NCI-H345 treated with DMSO at 0.1 percent for 48 hours (cell line): ENCODE results near the gene DKK2.

Source experiments
- DNase-seq: peaks from one replicate; lab custom pipeline; 2025; ENCODE audit not compliant: unreplicated experiment; lab: John Stamatoyannopoulos, UW

The DKK2 gene

GRCh38 chr4:107017443-107018343 lies 18.4 kb downstream of the DKK2 start:
- no peak for DNase-seq

GRCh38 chr4:107011312-107011711 lies 24.8 kb downstream of the DKK2 start:
- no peak for DNase-seq

GRCh38 chr4:107009196-107009968 lies 26.7 kb downstream of the DKK2 start:
- no peak for DNase-seq

GRCh38 chr4:107008115-107008514 lies 28.0 kb downstream of the DKK2 start:
- DNase-seq = no peak

- DNase-seq = no peak
Observed at GRCh38 chr4:107006218-107006617, 29.9 kb downstream of the DKK2 start.

- no peak for DNase-seq
Observed at GRCh38 chr4:106996490-106996889, 39.6 kb downstream of the DKK2 start.

GRCh38 chr4:106993827-106994226 lies 42.3 kb downstream of the DKK2 start:
- DNase-seq = no peak

GRCh38 chr4:106987311-106987710 lies 48.8 kb downstream of the DKK2 start:
- DNase-seq = no peak

- no peak for DNase-seq
Observed at GRCh38 chr4:106986486-106986885, 49.6 kb downstream of the DKK2 start.

- DNase-seq = no peak
Observed at GRCh38 chr4:106985830-106986229, 50.3 kb downstream of the DKK2 start.

GRCh38 chr4:106982711-106983211 lies 53.4 kb downstream of the DKK2 start:
- no peak for DNase-seq

- DNase-seq = no peak
Observed at GRCh38 chr4:106981431-106981830, 54.7 kb downstream of the DKK2 start.

GRCh38 chr4:106979476-106979875 lies 56.6 kb downstream of the DKK2 start:
- no peak for DNase-seq

- DNase-seq = no peak
Observed at GRCh38 chr4:106978046-106978774, 57.9 kb downstream of the DKK2 start.

GRCh38 chr4:106971636-106972035 lies 64.5 kb downstream of the DKK2 start:
- DNase-seq = no peak

GRCh38 chr4:106967892-106968291 lies 68.2 kb downstream of the DKK2 start:
- no peak for DNase-seq

GRCh38 chr4:106953036-106953705 lies 82.9 kb downstream of the DKK2 start:
- no peak for DNase-seq

GRCh38 chr4:106951891-106952290 lies 84.2 kb downstream of the DKK2 start:
- no peak for DNase-seq

- no peak for DNase-seq
Observed at GRCh38 chr4:106941841-106942240, 94.3 kb downstream of the DKK2 start.

GRCh38 chr4:106930522-106930921 lies 105.6 kb downstream of the DKK2 start:
- DNase-seq = no peak

- DNase-seq = no peak
Observed at GRCh38 chr4:106929248-106929647, 106.9 kb downstream of the DKK2 start.
